ENCODE results near the gene C2CD2.
"Not testable (repeated sequence)": the region's sequence is repeated elsewhere in the genome, so short reads cannot be mapped to it uniquely, and the experiment has no call there.

The C2CD2 gene

GRCh38 chr21:41959697-41960096, 5.9 kb upstream of the C2CD2 start:
- in situ Hi-C loops (cut with HindIII; ENCODE audit: low sequenced_read_pairs), result loop anchor here (5.0 kb wide), 1 partner anchor 83 kb away; no protein-coding TSS in a partner anchor

GRCh38 chr21:41958886-41959563, 5.2 kb upstream of the C2CD2 start:
- in situ Hi-C loops (cut with HindIII; ENCODE audit: low sequenced_read_pairs), result no loop called here

- in situ Hi-C loops (cut with HindIII; ENCODE audit: low sequenced_read_pairs), result no loop called here
Measured at GRCh38 chr21:41957991-41958766, 4.4 kb upstream of the C2CD2 start.

GRCh38 chr21:41956926-41957729, 3.3 kb upstream of the C2CD2 start:
- in situ Hi-C loops (cut with HindIII; ENCODE audit: low sequenced_read_pairs), result no loop called here

- in situ Hi-C loops (cut with HindIII; ENCODE audit: low sequenced_read_pairs), result no loop called here
Measured at GRCh38 chr21:41955516-41955915, 1.7 kb upstream of the C2CD2 start.

- in situ Hi-C loops (cut with HindIII; ENCODE audit: low sequenced_read_pairs), result no loop called here
Measured at GRCh38 chr21:41954654-41955499, 1.1 kb upstream of the C2CD2 start.

- in situ Hi-C loops (cut with HindIII; ENCODE audit: low sequenced_read_pairs), result no loop called here
Measured at GRCh38 chr21:41953249-41953830, 478 bp downstream of the C2CD2 start.

- in situ Hi-C loops (cut with HindIII; ENCODE audit: low sequenced_read_pairs), result no loop called here
Measured at GRCh38 chr21:41952568-41953248, 1.1 kb downstream of the C2CD2 start.

- in situ Hi-C loops (cut with HindIII; ENCODE audit: low sequenced_read_pairs), result no loop called here
Measured at GRCh38 chr21:41951876-41952567, 1.8 kb downstream of the C2CD2 start.

- in situ Hi-C loops (cut with HindIII; ENCODE audit: low sequenced_read_pairs), result no loop called here
Measured at GRCh38 chr21:41950941-41951351, 2.9 kb downstream of the C2CD2 start.

- in situ Hi-C loops (cut with HindIII; ENCODE audit: low sequenced_read_pairs), result not testable (repeated sequence)
Measured at GRCh38 chr21:41949631-41950030, 4.2 kb downstream of the C2CD2 start.

GRCh38 chr21:41948901-41949300, 4.9 kb downstream of the C2CD2 start:
- in situ Hi-C loops (cut with HindIII; ENCODE audit: low sequenced_read_pairs), result no loop called here

- in situ Hi-C loops (cut with HindIII; ENCODE audit: low sequenced_read_pairs), result no loop called here
Measured at GRCh38 chr21:41948078-41948895, 5.5 kb downstream of the C2CD2 start.

- in situ Hi-C loops (cut with HindIII; ENCODE audit: low sequenced_read_pairs), result no loop called here
Measured at GRCh38 chr21:41945982-41946381, 7.8 kb downstream of the C2CD2 start.

- in situ Hi-C loops (cut with HindIII; ENCODE audit: low sequenced_read_pairs), result no loop called here
Measured at GRCh38 chr21:41943851-41944250, 10.0 kb downstream of the C2CD2 start.

GRCh38 chr21:41942457-41942856, 11.4 kb downstream of the C2CD2 start:
- in situ Hi-C loops (cut with HindIII; ENCODE audit: low sequenced_read_pairs), result no loop called here

GRCh38 chr21:41941941-41942340, 11.9 kb downstream of the C2CD2 start:
- in situ Hi-C loops (cut with HindIII; ENCODE audit: low sequenced_read_pairs), result no loop called here

- in situ Hi-C loops (cut with HindIII; ENCODE audit: low sequenced_read_pairs), result no loop called here
Measured at GRCh38 chr21:41940431-41940830, 13.4 kb downstream of the C2CD2 start.

Measured in endothelial cell of hepatic sinusoid (primary cell).